GM19324 (cell line): Measurements from ENCODE around the gene DAB2IP.
"Not testable (repeated sequence)": the region's sequence is repeated elsewhere in the genome, so short reads cannot be mapped to it uniquely, and the experiment has no call there.

Experiments
- ATAC-seq: cut with Tn5 transposase; IDR thresholded peaks from one replicate; pipeline ENCODE4 v1.9.1; 2021; ENCODE audit warnings: mild to moderate bottlenecking, moderate library complexity; ENCODE audit not compliant: unreplicated experiment, low FRiP score

The DAB2IP gene

GRCh38 chr9:121641224-121641611, 10.2 kb upstream of the DAB2IP start:
- no peak for ATAC-seq

- ATAC-seq: no peak
These were observed 8.7 kb upstream of the DAB2IP start for GRCh38 chr9:121642758-121643157.

- ATAC-seq: no peak
These were observed 8.0 kb upstream of the DAB2IP start for GRCh38 chr9:121643473-121643872.

GRCh38 chr9:121644040-121644439, 7.4 kb upstream of the DAB2IP start:
- not testable (repeated sequence) for ATAC-seq

- no peak for ATAC-seq
These were observed 6.4 kb upstream of the DAB2IP start for GRCh38 chr9:121645003-121645402.

GRCh38 chr9:121645853-121646807, 5.3 kb upstream of the DAB2IP start:
- ATAC-seq: no peak

GRCh38 chr9:121646992-121647391, 4.4 kb upstream of the DAB2IP start:
- ATAC-seq: no peak

- no peak for ATAC-seq
These were observed 3.3 kb upstream of the DAB2IP start for GRCh38 chr9:121648172-121648571.

- ATAC-seq: no peak
These were observed 2.6 kb upstream of the DAB2IP start for GRCh38 chr9:121648799-121649198.

- no peak for ATAC-seq
These were observed 1.8 kb upstream of the DAB2IP start for GRCh38 chr9:121649476-121650216.

GRCh38 chr9:121650217-121651007, 1.0 kb upstream of the DAB2IP start:
- no peak for ATAC-seq

- ATAC-seq: no peak
These were observed 483 bp upstream of the DAB2IP start for GRCh38 chr9:121651008-121651294.

GRCh38 chr9:121652021-121652837, 795 bp downstream of the DAB2IP start:
- ATAC-seq: no peak

GRCh38 chr9:121652838-121653231, 1.4 kb downstream of the DAB2IP start:
- no peak for ATAC-seq

- ATAC-seq: no peak
These were observed 3.2 kb downstream of the DAB2IP start for GRCh38 chr9:121654499-121655140.

- ATAC-seq: no peak
These were observed 3.9 kb downstream of the DAB2IP start for GRCh38 chr9:121655231-121655755.

GRCh38 chr9:121656941-121657470, 5.6 kb downstream of the DAB2IP start:
- no peak for ATAC-seq

- no peak for ATAC-seq
These were observed 6.7 kb downstream of the DAB2IP start for GRCh38 chr9:121658166-121658565.

GRCh38 chr9:121658591-121658990, 7.2 kb downstream of the DAB2IP start:
- no peak for ATAC-seq
